HepG2 (cell line): ENCODE measurements around the gene ANKRD13D. TPM values are rescaled to one million over a fixed set of nuclear protein-coding genes. Genes with fewer than 3 reads are reported as not detected.

Source experiments
- ATAC-seq: fragments of 200-7000 bp; cut with Tn5 transposase; 3 replicates; pipeline ENCODE4 v1.9.1; 2020; ENCODE audit warnings: mild to moderate bottlenecking, moderate library complexity
- BruUV-seq: library from RNA; stranded (reverse); fragments of 400-500 nt; replicated peaks from 2 replicates; lab custom pipeline; 2021; lab: Mats Ljungman, UMichigan
- CTCF ChIA-PET: fragments of 300-600 bp; formaldehyde crosslinking; extraction: SDS; loops from one replicate; lab custom pipeline; 2021; ENCODE audit warnings: low total read pairs, inconsistent platforms, low intra/inter-chr PET ratio; lab: Yijun Ruan, JAX
- POLR2A ChIA-PET: fragments of 350-600 bp; sonication (Branson Sonifier 250); formaldehyde crosslinking; loops from one replicate; lab custom pipeline; 2020; ENCODE audit warnings: antibody characterized with exemption, inconsistent platforms; lab: Yijun Ruan, JAX
- DNase-seq: peaks from one replicate; pipeline ENCODE4 v3.0.0-alpha.2; 2015; ENCODE audit warnings: low spot score
- FAIRE-seq: peaks from 3 replicates; lab custom pipeline; 2011; peaks lifted over from hg19 to GRCh38; lab: Jason Lieb, UNC
- H2AFZ ChIP-seq: one replicate; pipeline ENCODE4 v1.6.1; 2011; ENCODE audit warnings: low read length, inconsistent platforms
- H3K27ac ChIP-seq: fragments of 300-600 bp; 3 replicates; pipeline ENCODE4 v1.8.0; 2011; ENCODE audit warnings: mixed run types, mild to moderate bottlenecking, mixed read lengths, low read length, inconsistent platforms; ENCODE audit not compliant: insufficient read depth; ENCODE audit errors: extremely low read length
- H3K27me3 ChIP-seq, 2 experiments: fragments of 200-600 bp in 1 of 2; 2 replicates in 1 of 2; 3 replicates in 1 of 2; pipeline versions ENCODE4 v1.6.0 to v1.8.0; 2011; ENCODE audit warnings: low read length in 2 of 2, mild to moderate bottlenecking in 2 of 2, moderate library complexity in 2 of 2, inconsistent platforms in 1 of 2; ENCODE audit not compliant: insufficient read depth in 2 of 2, control insufficient read depth in 1 of 2
- H3K36me3 ChIP-seq, 2 experiments: fragments of 200-600 bp in 1 of 2; replicated peaks in 1 of 2; 2 replicates in 1 of 2; 3 replicates in 1 of 2; pipeline versions ENCODE4 v1.5.1 to v1.8.0; 2011; ENCODE audit warnings: low read length in 2 of 2, inconsistent platforms in 1 of 2; ENCODE audit not compliant: insufficient read depth in 2 of 2, control insufficient read depth in 1 of 2
- H3K4me1 ChIP-seq: 2 replicates; pipeline ENCODE4 v1.5.1; 2012; ENCODE audit warnings: low read length, inconsistent platforms; ENCODE audit not compliant: insufficient read depth
- H3K4me2 ChIP-seq: 2 replicates; pipeline ENCODE4 v1.6.0; 2011; ENCODE audit warnings: low read depth, low read length, inconsistent platforms
- H3K4me3 ChIP-seq, 3 experiments: fragments of 200-600 bp in 1 of 3; sonication (generic), shearing (Covaris generic) in 1 of 3; replicated peaks in 1 of 3; 2 replicates each; pipeline ENCODE4 v1.5.1; 2011 to 2016; ENCODE audit warnings: low read length in 3 of 3, inconsistent platforms in 2 of 3, low read depth in 2 of 3, mild to moderate bottlenecking in 2 of 3, control low read depth in 1 of 3, mixed read lengths in 1 of 3; ENCODE audit not compliant: insufficient read depth in 1 of 3
- H3K79me2 ChIP-seq: one replicate; pipeline ENCODE4 v1.6.1; 2011; ENCODE audit warnings: low read length, inconsistent platforms; ENCODE audit not compliant: insufficient read depth
- H3K9ac ChIP-seq: 2 replicates; pipeline ENCODE4 v1.6.0; 2011; ENCODE audit warnings: mild to moderate bottlenecking, low read depth, low read length, inconsistent platforms; ENCODE audit not compliant: insufficient read depth
- H3K9me3 ChIP-seq: 2 replicates; pipeline ENCODE4 v1.5.1; 2012; ENCODE audit warnings: mild to moderate bottlenecking, low read length
- H4K20me1 ChIP-seq: 2 replicates; pipeline ENCODE4 v1.6.0; 2011; ENCODE audit warnings: inconsistent platforms, mild to moderate bottlenecking, low read length, moderate library complexity; ENCODE audit not compliant: insufficient read depth
- DDIT3 ChIP-seq: sonication (generic); formaldehyde crosslinking; IDR thresholded peaks from 2 replicates; pipeline ENCODE4 v1.4.0; 2020; ENCODE audit warnings: mild to moderate bottlenecking, missing genetic modification reagents
- HCFC1 ChIP-seq: fragments of 150-350 bp; IDR thresholded peaks from 2 replicates; pipeline ENCODE4 v1.6.1; 2014; ENCODE audit warnings: low read depth, low read length
- IRF9 ChIP-seq: sonication (generic); formaldehyde crosslinking; IDR thresholded peaks from 2 replicates; pipeline ENCODE4 v1.8.0; 2022; ENCODE audit warnings: missing genetic modification reagents, mild to moderate bottlenecking, borderline replicate concordance
- MED13 ChIP-seq: sonication (generic); formaldehyde crosslinking; IDR thresholded peaks from 2 replicates; pipeline ENCODE4 v1.5.0; 2020; ENCODE audit warnings: missing genetic modification reagents
- NCOA1 ChIP-seq: sonication (generic); formaldehyde crosslinking; IDR thresholded peaks from 2 replicates; pipeline ENCODE4 v1.9.0; 2021; ENCODE audit warnings: missing genetic modification reagents
- STAT6 ChIP-seq: sonication (generic); formaldehyde crosslinking; IDR thresholded peaks from 2 replicates; pipeline ENCODE4 v1.4.0; 2020; ENCODE audit warnings: missing genetic modification reagents, mild to moderate bottlenecking, borderline replicate concordance
- TCF7 ChIP-seq: sonication (generic); IDR thresholded peaks from 2 replicates; pipeline ENCODE4 v1.6.1; 2016; ENCODE audit warnings: antibody characterized with exemption, low read depth
- ZBTB10 ChIP-seq: sonication (generic); formaldehyde crosslinking; IDR thresholded peaks from 2 replicates; pipeline ENCODE4 v1.4.0; 2020; ENCODE audit warnings: missing genetic modification reagents, borderline replicate concordance
- ZBTB21 ChIP-seq: sonication (generic); formaldehyde crosslinking; IDR thresholded peaks from 2 replicates; pipeline ENCODE4 v1.4.0; 2020; ENCODE audit warnings: missing genetic modification reagents
- ZNF205 ChIP-seq: IDR thresholded peaks from 2 replicates; pipeline ENCODE4 v1.6.1; 2018; ENCODE audit warnings: missing biosample characterization, missing genetic modification reagents
- ZNF207 ChIP-seq: fragments of 450-650 bp; IDR thresholded peaks from 2 replicates; pipeline ENCODE4 v1.6.1; 2016; ENCODE audit warnings: antibody characterized with exemption, borderline replicate concordance
- ZNF891 ChIP-seq: sonication (generic); formaldehyde crosslinking; IDR thresholded peaks from 2 replicates; pipeline ENCODE4 v1.5.0; 2020; ENCODE audit warnings: mild to moderate bottlenecking, missing genetic modification reagents
- WGBS: methylation state at CpG from one replicate; pipeline ENCODE4 v1.1.6; 2017; ENCODE audit warnings: low lambda C conversion rate; 5-methylcytosine and 5-hydroxymethylcytosine counted together
- in situ Hi-C: cut with HindIII; loops from 2 replicates; pipeline ENCODE4 v1.10.0; 2017; ENCODE audit warnings: low pct_unique_long_range_greater_than_20kb; ENCODE audit not compliant: extremely low pct_ligation_motif_present
- intact Hi-C: fragments of 100-400 bp; cut with micrococcal nuclease; formaldehyde crosslinking; loops from one replicate; pipeline ENCODE4 v1.10.0; 2022; ENCODE audit not compliant: unreplicated experiment
- polyA plus RNA-seq, 8 experiments: library from polyadenylated mRNA; depleted of rRNA in 3 of 8; stranded (reverse) in 7 of 8; unstranded in 1 of 8; fragments of >200 nt; fragmentation: Illumina TruSeq in 4 of 8; extraction: Trizol in 4 of 8; gene quantifications; 2 replicates each; pipeline versions ENCODE4 v1.2.1 to v1.2.3, GENCODE V29; 2011 to 2016; ENCODE audit warnings: low read depth in 4 of 8, missing spikeins in 1 of 8, mixed read lengths in 1 of 8; ENCODE audit not compliant: insufficient read depth in 1 of 8
- total RNA-seq, 5 experiments: library from RNA; depleted of rRNA; stranded (reverse); fragments of >200 nt; fragmentation: Illumina TruSeq; extraction: Trizol; gene quantifications; 2 replicates each; pipeline ENCODE4 v1.2.3, GENCODE V29; 2016; ENCODE audit warnings: low read depth in 1 of 5

The ANKRD13D gene
- total and polyA plus RNA-seq, 2 of the 13 experiments (the other 11 are each of a cell fraction or from before 2014, with no cell fraction given): 18.6 to 27.3 TPM

GRCh38 chr11:67292671-67293070, 3.6 kb downstream of the ANKRD13D start:
- H3K9ac ChIP-seq: no peak overlapping the region
- intact Hi-C loops: no loop called here
- H3K27me3 ChIP-seq: no peaks in the 10 kb centered on the region
- FAIRE-seq (no peak), ATAC-seq (no peak), DNase-seq (no peak)
- peaks cover 13% of the 10 kb centered on the region for H3K79me2 ChIP-seq
- no peak overlapping the region for H2AFZ ChIP-seq
- TF ChIP-seq NCOA1 (CRISPR knock-in tag) (no peak), ZNF207 (no peak), ZBTB21 (no peak)
- WGBS: 65% methylated on average over 3 of the region's 3 CpGs
- peaks cover 11% of the 10 kb centered on the region; the same call in 1 of the 2 replicates for H3K9me3 ChIP-seq
- BruUV-seq: TSS peak; percentile 31
- ChIA-PET POLR2A (interaction anchor here (0.8 to 7.7 kb wide), 2 partner anchors 11 to 24 kb away, joined by 3 to 66 read pairs; partner anchors contain the start of gene SSH3), CTCF (no interaction called here)
- H3K27ac ChIP-seq: no peak overlapping the region
- no peak overlapping the region for H3K4me3 ChIP-seq
- H4K20me1 ChIP-seq: no peaks in the 10 kb centered on the region
- no peak overlapping the region for H3K4me2 ChIP-seq
- H3K4me1 ChIP-seq: peaks cover 25% of the 10 kb centered on the region
- in situ Hi-C loops: no loop called here
- H3K36me3 ChIP-seq: peaks cover 6 to 30% of the 10 kb centered on the region in 2 experiments; a peak in 3 of 5 replicates

GRCh38 chr11:67293090-67293489, 4.0 kb downstream of the ANKRD13D start:
- peaks cover 21% of the 10 kb centered on the region for H3K4me1 ChIP-seq
- WGBS: 93% methylated on average over 3 of the region's 3 CpGs
- intact Hi-C loops: no loop called here
- no peak overlapping the region for H3K27ac ChIP-seq
- H4K20me1 ChIP-seq: no peaks in the 10 kb centered on the region
- ATAC-seq (no peak), FAIRE-seq (no peak), DNase-seq (no peak)
- H3K9me3 ChIP-seq: peaks cover 11% of the 10 kb centered on the region; the same call in 1 of the 2 replicates
- no TSS peak for BruUV-seq
- CTCF ChIA-PET: no interaction called here
- no peaks in the 10 kb centered on the region for H3K27me3 ChIP-seq
- no peak overlapping the region for H3K4me3 ChIP-seq
- H3K36me3 ChIP-seq: peaks cover 6 to 30% of the 10 kb centered on the region in 2 experiments; a peak in 3 of 5 replicates
- in situ Hi-C loops: no loop called here
- no peak overlapping the region for H3K9ac ChIP-seq
- no peak overlapping the region for H2AFZ ChIP-seq
- POLR2A ChIA-PET: interaction anchor here (0.8 to 7.7 kb wide), 2 partner anchors 10 to 24 kb away, joined by 3 to 66 read pairs; partner anchors contain the start of gene SSH3
- H3K4me2 ChIP-seq: no peak overlapping the region
- peaks cover 13% of the 10 kb centered on the region for H3K79me2 ChIP-seq
- TF ChIP-seq HCFC1 (no peak), IRF9 (no peak), ZNF205 (CRISPR knock-in tag) (no peak), STAT6 (CRISPR knock-in tag) (no peak), TCF7 (no peak), MED13 (CRISPR knock-in tag) (no peak), ZNF891 (CRISPR knock-in tag) (no peak), DDIT3 (CRISPR knock-in tag) (no peak), ZBTB10 (CRISPR knock-in tag) (no peak)
